ENCODE measurements around the gene EVA1A.

Gene EVA1A

DNA sequence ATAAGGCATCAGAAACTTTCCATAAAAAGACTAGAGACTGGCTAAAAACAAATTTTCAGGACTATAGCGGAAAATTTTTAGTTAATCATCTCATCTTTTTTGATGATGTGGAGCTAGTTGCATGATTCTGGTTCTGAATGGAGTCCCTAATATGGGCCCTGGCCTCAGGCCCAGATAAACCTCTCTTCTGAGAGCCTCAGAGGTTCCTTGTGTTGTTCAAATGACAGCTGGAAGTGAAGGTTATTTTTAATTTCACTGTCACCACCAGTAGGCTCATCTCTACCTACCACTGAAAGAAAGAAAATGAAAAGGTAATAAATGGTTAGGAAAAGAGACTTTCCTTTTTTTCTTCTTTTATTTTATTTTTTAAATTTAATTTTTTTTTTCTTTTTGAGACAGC, 75.9 kb downstream of the EVA1A start:
- no peaks in the 10 kb centered on the region for H4K20me1 ChIP-seq (ENCODE audit: low read depth, low read length)

DNA sequence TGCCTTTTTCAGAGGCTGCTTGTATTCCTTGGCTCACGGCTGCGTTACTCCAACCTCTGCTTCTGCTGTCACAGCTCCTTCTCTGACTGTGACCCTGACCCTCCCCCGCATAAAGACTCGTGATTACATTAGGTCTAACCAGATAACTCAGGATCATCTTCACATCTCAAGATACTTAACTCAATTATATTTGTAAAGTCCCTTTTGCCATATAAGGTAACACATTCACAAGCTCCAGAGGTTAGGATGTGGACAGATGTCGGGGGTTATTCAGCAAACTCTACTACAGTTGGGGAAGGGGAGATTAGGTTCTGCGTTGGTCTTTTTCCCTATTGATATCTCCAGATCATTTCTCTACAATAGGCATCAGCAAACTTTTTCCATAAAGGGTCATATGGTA, 76.9 kb downstream of the EVA1A start:
- no peak overlapping the region for H2AFZ ChIP-seq (ENCODE audit: low read depth, low read length, severe bottlenecking)
- no peak overlapping the region for H3K4me2 ChIP-seq (ENCODE audit: low read depth, low read length, poor library complexity, severe bottlenecking)
- H3F3A ChIP-seq (ENCODE audit: insufficient read depth), result no peaks in the 10 kb centered on the region
- no peaks in the 10 kb centered on the region for H3K9me3 ChIP-seq (ENCODE audit: insufficient read depth, low read length)
- H3K27ac ChIP-seq (ENCODE audit: low read depth, low read length), result no peak overlapping the region
- H3K79me2 ChIP-seq (ENCODE audit: insufficient read depth, low read length), result no peaks in the 10 kb centered on the region
- no peaks in the 10 kb centered on the region for H3K36me3 ChIP-seq (ENCODE audit: low read length)
- H3K4me3 ChIP-seq (ENCODE audit: insufficient read depth, low read length, poor library complexity, severe bottlenecking), result no peak overlapping the region
- H3K9ac ChIP-seq (ENCODE audit: low read length), result no peak overlapping the region
- no peaks in the 10 kb centered on the region for H4K20me1 ChIP-seq (ENCODE audit: low read depth, low read length)
- H3K9me2 ChIP-seq (replicated peaks; ENCODE audit: insufficient read depth, low read length), result no peaks in the 10 kb centered on the region
- H3K27me3 ChIP-seq (ENCODE audit: low read length), result no peaks in the 10 kb centered on the region
- TF ChIP-seq, protein P1, sequence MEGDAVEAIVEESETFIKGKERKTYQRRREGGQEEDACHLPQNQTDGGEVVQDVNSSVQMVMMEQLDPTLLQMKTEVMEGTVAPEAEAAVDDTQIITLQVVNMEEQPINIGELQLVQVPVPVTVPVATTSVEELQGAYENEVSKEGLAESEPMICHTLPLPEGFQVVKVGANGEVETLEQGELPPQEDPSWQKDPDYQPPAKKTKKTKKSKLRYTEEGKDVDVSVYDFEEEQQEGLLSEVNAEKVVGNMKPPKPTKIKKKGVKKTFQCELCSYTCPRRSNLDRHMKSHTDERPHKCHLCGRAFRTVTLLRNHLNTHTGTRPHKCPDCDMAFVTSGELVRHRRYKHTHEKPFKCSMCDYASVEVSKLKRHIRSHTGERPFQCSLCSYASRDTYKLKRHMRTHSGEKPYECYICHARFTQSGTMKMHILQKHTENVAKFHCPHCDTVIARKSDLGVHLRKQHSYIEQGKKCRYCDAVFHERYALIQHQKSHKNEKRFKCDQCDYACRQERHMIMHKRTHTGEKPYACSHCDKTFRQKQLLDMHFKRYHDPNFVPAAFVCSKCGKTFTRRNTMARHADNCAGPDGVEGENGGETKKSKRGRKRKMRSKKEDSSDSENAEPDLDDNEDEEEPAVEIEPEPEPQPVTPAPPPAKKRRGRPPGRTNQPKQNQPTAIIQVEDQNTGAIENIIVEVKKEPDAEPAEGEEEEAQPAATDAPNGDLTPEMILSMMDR (IDR thresholded peaks at IDR 0.05; ENCODE audit: insufficient read depth, low read length, poor library complexity, severe bottlenecking), result no peak
- TF ChIP-seq EZH2phosphoT487 (conservative IDR thresholded peaks at IDR 0.05; ENCODE audit: low read length), result no peak

More for the DNA sequence above, 75.9 kb downstream of the EVA1A start:
- Histone ChIP-seq H3K9me2 (replicated peaks; ENCODE audit: insufficient read depth, low read length) (no peaks in the 10 kb centered on the region), H3K27ac (ENCODE audit: low read depth, low read length) (no peak overlapping the region), H3F3A (ENCODE audit: insufficient read depth) (no peaks in the 10 kb centered on the region), H2AFZ (ENCODE audit: low read depth, low read length, severe bottlenecking) (no peak overlapping the region), H3K4me2 (ENCODE audit: low read depth, low read length, poor library complexity, severe bottlenecking) (no peak overlapping the region), H3K79me2 (ENCODE audit: insufficient read depth, low read length) (no peaks in the 10 kb centered on the region), H3K36me3 (ENCODE audit: low read length) (no peaks in the 10 kb centered on the region), H3K27me3 (ENCODE audit: low read length) (no peaks in the 10 kb centered on the region), H3K4me3 (ENCODE audit: insufficient read depth, low read length, poor library complexity, severe bottlenecking) (no peak overlapping the region), H3K9me3 (ENCODE audit: insufficient read depth, low read length) (no peaks in the 10 kb centered on the region), H3K9ac (ENCODE audit: low read length) (no peak overlapping the region)
- TF ChIP-seq EZH2phosphoT487 (conservative IDR thresholded peaks at IDR 0.05; ENCODE audit: low read length), result no peak
- TF ChIP-seq, protein P1 (IDR thresholded peaks at IDR 0.05; ENCODE audit: insufficient read depth, low read length, poor library complexity, severe bottlenecking), result no peak

DNA sequence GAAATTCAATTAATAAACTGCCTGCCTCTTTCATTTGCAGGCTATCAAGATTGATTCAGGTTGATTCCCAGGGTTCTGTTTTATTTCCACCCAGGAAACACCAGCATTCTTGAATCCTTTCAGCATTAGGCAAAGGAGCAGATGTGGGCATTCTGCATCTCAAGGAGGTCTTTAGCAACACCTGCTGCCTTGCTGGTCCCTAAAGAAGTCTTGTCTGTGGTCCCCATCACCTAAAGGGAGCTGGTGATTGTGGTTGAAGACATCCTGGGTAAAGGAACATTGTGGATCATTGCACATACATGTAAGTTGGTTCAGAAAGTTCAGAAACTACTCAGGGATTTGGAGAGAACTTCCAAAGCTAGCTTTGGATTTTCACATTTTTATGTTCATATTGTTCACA, 78.3 kb downstream of the EVA1A start:
- H3K9me3 ChIP-seq (ENCODE audit: insufficient read depth, low read length), result no peaks in the 10 kb centered on the region
- no peak overlapping the region for H2AFZ ChIP-seq (ENCODE audit: low read depth, low read length, severe bottlenecking)
- no peak overlapping the region for H3K27ac ChIP-seq (ENCODE audit: low read depth, low read length)
- no peaks in the 10 kb centered on the region for H3K27me3 ChIP-seq (ENCODE audit: low read length)
- no peaks in the 10 kb centered on the region for H4K20me1 ChIP-seq (ENCODE audit: low read depth, low read length)
- no peak overlapping the region for H3K9ac ChIP-seq (ENCODE audit: low read length)
- H3K4me3 ChIP-seq (ENCODE audit: insufficient read depth, low read length, poor library complexity, severe bottlenecking), result no peak overlapping the region
- no peaks in the 10 kb centered on the region for H3K36me3 ChIP-seq (ENCODE audit: low read length)
- no peak for TF ChIP-seq EZH2phosphoT487 (conservative IDR thresholded peaks at IDR 0.05; ENCODE audit: low read length)
- TF ChIP-seq, protein P1 (IDR thresholded peaks at IDR 0.05; ENCODE audit: insufficient read depth, low read length, poor library complexity, severe bottlenecking), result no peak
- no peaks in the 10 kb centered on the region for H3F3A ChIP-seq (ENCODE audit: insufficient read depth)
- H3K9me2 ChIP-seq (replicated peaks; ENCODE audit: insufficient read depth, low read length), result no peaks in the 10 kb centered on the region
- no peaks in the 10 kb centered on the region for H3K79me2 ChIP-seq (ENCODE audit: insufficient read depth, low read length)
- no peak overlapping the region for H3K4me2 ChIP-seq (ENCODE audit: low read depth, low read length, poor library complexity, severe bottlenecking)
